ENCODE results near the gene CADPS2. TPM values are rescaled to one million over a fixed set of nuclear protein-coding genes. Genes with fewer than 3 reads are reported as not detected.

Gene CADPS2
- total and polyA plus RNA-seq, 10 of the 15 experiments (the other 5 are each of a cell fraction or from before 2014, with no cell fraction given) = 0.05 to 7.5 (median 0.25) TPM

- TF ChIP-seq PKNOX1 (IDR thresholded peaks at IDR 0.05) = no peak
- no peak for TF ChIP-seq JUND (IDR thresholded peaks at IDR 0.05; ENCODE audit: low read depth, low read length)
- TF ChIP-seq BCL3 (IDR thresholded peaks at IDR 0.05; ENCODE audit: borderline replicate concordance, insufficient read depth, low read depth, low read length, poor library complexity, severe bottlenecking) = no peak
- TF ChIP-seq PAX8 (IDR thresholded peaks at IDR 0.05) = no peak
- no peak for TF ChIP-seq BRCA1 (IDR thresholded peaks at IDR 0.05; ENCODE audit: low read depth, low read length)
- no peak for TF ChIP-seq RAD51 (IDR thresholded peaks at IDR 0.05)
Observed at GRCh38 chr7:122364761-122365280, 521.4 kb downstream of the CADPS2 start (continued).

- WGBS (ENCODE audit: insufficient coverage, insufficient replicate concordance, low lambda C conversion rate, missing lambda C conversion rate) = 28% methylated on average over 2 of the region's 2 CpGs
- H3K9me3 ChIP-seq (replicated peaks; ENCODE audit: control insufficient read depth, insufficient read depth, low read length) = no peaks in the 10 kb centered on the region
- intact Hi-C loops (cut with micrococcal nuclease; ENCODE audit: unreplicated experiment) (no loop called here), in situ Hi-C loops (cut with MboI) (no loop called here)
- ChIA-PET CTCF (interaction anchor here (0.6 to 0.9 kb wide), 2 partner anchors 9 to 633 kb away, joined by 3 read pairs; no protein-coding TSS in a partner anchor), POLR2A (no interaction called here), RAD21 (ENCODE audit: unreplicated experiment) (no interaction called here), SMC1A (ENCODE audit: uncharacterized antibody, unreplicated experiment) (interaction anchor here (0.6 to 1.3 kb wide), 4 partner anchors 11 to 165 kb away, joined by 3 to 4 read pairs (median 4); no protein-coding TSS in a partner anchor)
- no peaks in the 10 kb centered on the region for H3K79me2 ChIP-seq (ENCODE audit: control insufficient read depth, insufficient read depth, low read length)
- no peak overlapping the region for H3K27ac ChIP-seq (ENCODE audit: control insufficient read depth, insufficient read depth)
- no peaks in the 10 kb centered on the region for H3K4me1 ChIP-seq (ENCODE audit: control insufficient read depth, insufficient read depth, low read length)
- FAIRE-seq (no peak), DNase-seq (ENCODE audit: low read depth, low spot score) (no peak), ATAC-seq (no peak)
- H3K4me3 ChIP-seq = no peak overlapping the region
- H3K9ac ChIP-seq (ENCODE audit: control insufficient read depth, insufficient read depth, low read length) = no peak overlapping the region
- no peak overlapping the region for H2AFZ ChIP-seq (ENCODE audit: control insufficient read depth, low read depth, low read length)
- H3K4me2 ChIP-seq (ENCODE audit: control insufficient read depth, insufficient read depth) = no peak overlapping the region
- BruUV-seq (replicated peaks) = no TSS peak
- no peaks in the 10 kb centered on the region for H4K20me1 ChIP-seq (ENCODE audit: control insufficient read depth, insufficient read depth)
- H3K36me3 ChIP-seq (ENCODE audit: control insufficient read depth in 2 of 2, insufficient read depth in 2 of 2, low read length in 1 of 2) = no peaks in the 10 kb centered on the region
- H3K27me3 ChIP-seq (replicated peaks in 1 of 2; ENCODE audit: control insufficient read depth in 2 of 2, insufficient read depth in 2 of 2, low read length in 1 of 2) = no peaks in the 10 kb centered on the region; a peak in 1 of 4 replicates
- TF ChIP-seq REST (IDR thresholded peaks at IDR 0.05; ENCODE audit: low read depth, low read length) (no peak), MTA3 (IDR thresholded peaks at IDR 0.05; ENCODE audit: borderline replicate concordance, low read length) (no peak), WRNIP1 (IDR thresholded peaks at IDR 0.05; ENCODE audit: borderline replicate concordance, low read depth, low read length) (no peak), NFYB (IDR thresholded peaks at IDR 0.05; ENCODE audit: insufficient read depth, low read depth, low read length) (no peak), NKRF (conservative IDR thresholded peaks at IDR 0.05) (no peak), SPI1 (IDR thresholded peaks at IDR 0.05; ENCODE audit: borderline replicate concordance, insufficient read depth, low read depth, low read length) (no peak), PAX5 (IDR thresholded peaks at IDR 0.05; ENCODE audit: borderline replicate concordance, low read depth, low read length) (no peak), TCF12 (IDR thresholded peaks at IDR 0.05; ENCODE audit: low read depth, low read length) (no peak), NFXL1 (IDR thresholded peaks at IDR 0.05; ENCODE audit: borderline replicate concordance) (no peak)
Observed at GRCh38 chr7:122363144-122363543, 523.1 kb downstream of the CADPS2 start.
